PC-9 (cell line): ENCODE data around the gene ALG13. TPM values are rescaled to one million over a fixed set of nuclear protein-coding genes. Genes with fewer than 3 reads are reported as not detected.
"Not testable (repeated sequence)": the region's sequence is repeated elsewhere in the genome, so short reads cannot be mapped to it uniquely, and the experiment has no call there.

Experiments used
- BruUV-seq: library from RNA; stranded (reverse); fragments of 400-500 nt; replicated peaks from 2 replicates; lab custom pipeline; 2021; lab: Mats Ljungman, UMichigan
- CTCF ChIA-PET: fragments of 300-600 bp; sonication (Branson Sonifier 250); formaldehyde crosslinking; loops from one replicate; lab custom pipeline; 2022; ENCODE audit warnings: antibody characterized with exemption; lab: Charles Lee
- POLR2A ChIA-PET: fragments of 300-600 bp; sonication (Branson Sonifier 250); formaldehyde crosslinking; loops from one replicate; lab custom pipeline; 2022; ENCODE audit warnings: antibody characterized with exemption; ENCODE audit not compliant: unreplicated experiment; lab: Charles Lee
- DNase-seq, 2 experiments: peaks; one replicate each; pipeline versions ENCODE4 v3.0.0 to v3.0.0-alpha.2; 2015 to 2022; ENCODE audit warnings: mixed read lengths in 1 of 2
- H2AFZ ChIP-seq: fragments of 200-600 bp; sonication (generic); 2 replicates; pipeline ENCODE4 v1.8.1; 2017; ENCODE audit warnings: antibody characterized with exemption
- H3F3A ChIP-seq: fragments of 200-600 bp; sonication (generic); 2 replicates; pipeline ENCODE4 v1.8.1; 2017; ENCODE audit warnings: antibody characterized with exemption, mild to moderate bottlenecking, low read depth; ENCODE audit not compliant: insufficient read depth
- H3K27ac ChIP-seq: fragments of 200-600 bp; sonication (generic); 2 replicates; pipeline ENCODE4 v1.6.1; 2016; ENCODE audit warnings: mixed run types
- H3K27me3 ChIP-seq: fragments of 200-600 bp; sonication (generic); 2 replicates; pipeline ENCODE4 v1.6.1; 2016; ENCODE audit warnings: low read depth, mixed run types; ENCODE audit not compliant: insufficient read depth
- H3K36me3 ChIP-seq: fragments of 200-600 bp; sonication (generic); 2 replicates; pipeline ENCODE4 v1.6.1; 2016; ENCODE audit warnings: low read depth, mixed run types
- H3K4me1 ChIP-seq: fragments of 200-600 bp; sonication (generic); replicated peaks from 2 replicates; pipeline ENCODE4 v1.6.1; 2016; ENCODE audit warnings: mixed run types; ENCODE audit not compliant: insufficient read depth
- H3K4me2 ChIP-seq: fragments of 200-600 bp; sonication (generic); 2 replicates; pipeline ENCODE4 v1.6.1; 2017; ENCODE audit warnings: mixed run types
- H3K4me3 ChIP-seq: fragments of 200-600 bp; sonication (generic); 2 replicates; pipeline ENCODE4 v1.6.1; 2016; ENCODE audit warnings: mixed run types
- H3K79me2 ChIP-seq: fragments of 200-600 bp; sonication (generic); 2 replicates; pipeline ENCODE4 v1.6.1; 2017; ENCODE audit warnings: low read depth, mixed run types
- H3K9me2 ChIP-seq: fragments of 200-600 bp; sonication (generic); 2 replicates; pipeline ENCODE4 v1.8.1; 2017; ENCODE audit warnings: mild to moderate bottlenecking; ENCODE audit not compliant: insufficient read depth
- H3K9me3 ChIP-seq: fragments of 200-600 bp; sonication (generic); 2 replicates; pipeline ENCODE4 v1.8.1; 2016; ENCODE audit warnings: low read depth; ENCODE audit not compliant: insufficient read depth
- H4K20me1 ChIP-seq: fragments of 200-600 bp; sonication (generic); 2 replicates; pipeline ENCODE4 v1.8.1; 2017; ENCODE audit not compliant: insufficient read depth
- EZH2 ChIP-seq: fragments of 200-600 bp; sonication (generic); IDR thresholded peaks from 2 replicates; pipeline ENCODE4 v1.8.0; 2017; ENCODE audit warnings: antibody characterized with exemption, low read depth
- intact Hi-C: fragments of 100-400 bp; cut with micrococcal nuclease; formaldehyde crosslinking; loops from one replicate; pipeline ENCODE4 v1.10.0; 2022; ENCODE audit not compliant: unreplicated experiment
- total RNA-seq: library from RNA; stranded (reverse); gene quantifications from 2 replicates; pipeline ENCODE4 v1.2.3, GENCODE V29; 2021
- TF ChIP-seq, protein P1 (sequence below): fragments of 200-600 bp; sonication (generic); conservative IDR thresholded peaks from 2 replicates; pipeline ENCODE4 v1.6.1; 2017; ENCODE audit warnings: mixed run types, antibody characterized with exemption, mild to moderate bottlenecking, moderate library complexity

ALG13 gene
- total RNA-seq, 1 experiment from 2014 or later = 50.2 TPM

- no peak overlapping the region for H3K4me3 ChIP-seq
- H3K4me2 ChIP-seq = no peak overlapping the region
- no peaks in the 10 kb centered on the region for H3K79me2 ChIP-seq
- H3K27me3 ChIP-seq = peaks cover 4% of the 10 kb centered on the region; the same call in 1 of the 2 replicates
- no peaks in the 10 kb centered on the region for H3K36me3 ChIP-seq
- no peak overlapping the region for H3K27ac ChIP-seq
- no peaks in the 10 kb centered on the region for H3K9me3 ChIP-seq
- CTCF ChIA-PET = no interaction called here
- DNase-seq = no peak
- BruUV-seq = no TSS peak
- H3F3A ChIP-seq = no peaks in the 10 kb centered on the region
- no peaks in the 10 kb centered on the region for H3K4me1 ChIP-seq
- H2AFZ ChIP-seq = no peak overlapping the region
- POLR2A ChIA-PET = no interaction called here
- TF ChIP-seq EZH2 = no peak
- TF ChIP-seq, protein P1, sequence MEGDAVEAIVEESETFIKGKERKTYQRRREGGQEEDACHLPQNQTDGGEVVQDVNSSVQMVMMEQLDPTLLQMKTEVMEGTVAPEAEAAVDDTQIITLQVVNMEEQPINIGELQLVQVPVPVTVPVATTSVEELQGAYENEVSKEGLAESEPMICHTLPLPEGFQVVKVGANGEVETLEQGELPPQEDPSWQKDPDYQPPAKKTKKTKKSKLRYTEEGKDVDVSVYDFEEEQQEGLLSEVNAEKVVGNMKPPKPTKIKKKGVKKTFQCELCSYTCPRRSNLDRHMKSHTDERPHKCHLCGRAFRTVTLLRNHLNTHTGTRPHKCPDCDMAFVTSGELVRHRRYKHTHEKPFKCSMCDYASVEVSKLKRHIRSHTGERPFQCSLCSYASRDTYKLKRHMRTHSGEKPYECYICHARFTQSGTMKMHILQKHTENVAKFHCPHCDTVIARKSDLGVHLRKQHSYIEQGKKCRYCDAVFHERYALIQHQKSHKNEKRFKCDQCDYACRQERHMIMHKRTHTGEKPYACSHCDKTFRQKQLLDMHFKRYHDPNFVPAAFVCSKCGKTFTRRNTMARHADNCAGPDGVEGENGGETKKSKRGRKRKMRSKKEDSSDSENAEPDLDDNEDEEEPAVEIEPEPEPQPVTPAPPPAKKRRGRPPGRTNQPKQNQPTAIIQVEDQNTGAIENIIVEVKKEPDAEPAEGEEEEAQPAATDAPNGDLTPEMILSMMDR = no peak
- H3K9me2 ChIP-seq = no peaks in the 10 kb centered on the region
- intact Hi-C loops = no loop called here
- no peaks in the 10 kb centered on the region for H4K20me1 ChIP-seq
Observed at GRCh38 chrX:111779582-111779981, 98.6 kb downstream of the ALG13 start.

DNA sequence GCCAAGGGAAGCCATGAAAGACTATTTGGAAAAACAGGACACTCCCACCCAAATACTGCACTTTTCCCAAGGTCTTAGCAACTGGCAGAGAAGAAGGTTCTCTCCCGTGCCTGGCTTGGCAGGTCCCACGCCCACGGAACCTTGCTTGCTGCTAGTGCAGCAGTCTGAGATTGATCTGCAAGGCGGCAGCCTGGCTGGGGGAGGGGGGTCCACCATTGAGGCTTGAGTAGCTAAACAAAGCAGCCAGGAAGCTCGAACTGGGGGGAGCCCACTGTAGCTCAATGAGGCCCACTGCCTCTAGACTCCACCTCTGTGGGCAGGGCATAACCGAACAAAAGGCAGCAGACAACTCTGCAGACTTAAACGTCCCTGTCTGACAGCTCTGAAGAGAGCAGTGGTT is 103.7 kb downstream of the ALG13 start:
- Histone ChIP-seq H3K4me2 (no peak overlapping the region), H3K27me3 (peaks cover 28% of the 10 kb centered on the region), H3K4me1 (no peaks in the 10 kb centered on the region), H3K9me2 (no peaks in the 10 kb centered on the region), H3F3A (no peaks in the 10 kb centered on the region), H4K20me1 (no peaks in the 10 kb centered on the region), H3K27ac (no peak overlapping the region), H3K4me3 (no peak overlapping the region), H3K9me3 (no peaks in the 10 kb centered on the region), H3K79me2 (no peaks in the 10 kb centered on the region), H3K36me3 (no peaks in the 10 kb centered on the region), H2AFZ (no peak overlapping the region)
- intact Hi-C loops = no loop called here
- POLR2A ChIA-PET = no interaction called here
- BruUV-seq = no TSS peak
- DNase-seq = no peak
- CTCF ChIA-PET = no interaction called here
- TF ChIP-seq, protein P1 = no peak
- TF ChIP-seq EZH2 = no peak

DNA sequence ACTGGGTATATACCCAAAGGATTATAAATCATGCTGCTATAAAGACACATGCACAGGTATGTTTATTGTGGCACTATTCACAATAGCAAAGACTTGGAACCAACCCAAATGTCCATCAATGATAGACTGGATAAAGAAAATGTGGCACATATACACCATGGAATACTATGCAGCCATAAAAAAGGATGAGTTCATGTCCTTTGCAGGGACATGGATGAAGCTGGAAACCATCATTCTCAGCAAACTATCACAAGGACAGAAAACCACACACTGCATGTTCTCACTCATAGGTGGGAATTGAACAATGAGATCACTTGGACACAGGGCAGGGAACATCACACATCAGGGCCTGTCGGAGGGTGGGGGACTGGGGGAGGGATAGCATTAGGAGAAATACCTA is 109.1 kb downstream of the ALG13 start:
- peaks cover 19% of the 10 kb centered on the region for H3K27me3 ChIP-seq
- POLR2A ChIA-PET, H4K20me1 ChIP-seq, H3F3A ChIP-seq, BruUV-seq, H3K4me1 ChIP-seq, H3K36me3 ChIP-seq, H3K79me2 ChIP-seq, H2AFZ ChIP-seq, H3K9me3 ChIP-seq, H3K27ac ChIP-seq, CTCF ChIA-PET, H3K9me2 ChIP-seq, intact Hi-C loops, H3K4me2 ChIP-seq, DNase-seq, H3K4me3 ChIP-seq: not testable (repeated sequence)

Other genes with a start within 250 kb of the ALG13 start
- not detected in 2 replicates for gene SERTM2, start 169.5 kb upstream of the ALG13 start, total RNA-seq
- gene TRPC5OS, start 195.0 kb downstream of the ALG13 start, total RNA-seq = not detected in 2 replicates